NCI-H146 treated with DMSO at 0.1 percent for 48 hours (cell line): ENCODE measurements around the gene GOLGA6D.
A peak's percentile ranks its signal among the peaks of the same experiment; 100 is the strongest.
"Not testable (repeated sequence)": the region's sequence is repeated elsewhere in the genome, so short reads cannot be mapped to it uniquely, and the experiment has no call there.

Experiments
- DNase-seq: peaks from one replicate; lab custom pipeline; 2025; ENCODE audit not compliant: unreplicated experiment; lab: John Stamatoyannopoulos, UW

GOLGA6D gene

DNA sequence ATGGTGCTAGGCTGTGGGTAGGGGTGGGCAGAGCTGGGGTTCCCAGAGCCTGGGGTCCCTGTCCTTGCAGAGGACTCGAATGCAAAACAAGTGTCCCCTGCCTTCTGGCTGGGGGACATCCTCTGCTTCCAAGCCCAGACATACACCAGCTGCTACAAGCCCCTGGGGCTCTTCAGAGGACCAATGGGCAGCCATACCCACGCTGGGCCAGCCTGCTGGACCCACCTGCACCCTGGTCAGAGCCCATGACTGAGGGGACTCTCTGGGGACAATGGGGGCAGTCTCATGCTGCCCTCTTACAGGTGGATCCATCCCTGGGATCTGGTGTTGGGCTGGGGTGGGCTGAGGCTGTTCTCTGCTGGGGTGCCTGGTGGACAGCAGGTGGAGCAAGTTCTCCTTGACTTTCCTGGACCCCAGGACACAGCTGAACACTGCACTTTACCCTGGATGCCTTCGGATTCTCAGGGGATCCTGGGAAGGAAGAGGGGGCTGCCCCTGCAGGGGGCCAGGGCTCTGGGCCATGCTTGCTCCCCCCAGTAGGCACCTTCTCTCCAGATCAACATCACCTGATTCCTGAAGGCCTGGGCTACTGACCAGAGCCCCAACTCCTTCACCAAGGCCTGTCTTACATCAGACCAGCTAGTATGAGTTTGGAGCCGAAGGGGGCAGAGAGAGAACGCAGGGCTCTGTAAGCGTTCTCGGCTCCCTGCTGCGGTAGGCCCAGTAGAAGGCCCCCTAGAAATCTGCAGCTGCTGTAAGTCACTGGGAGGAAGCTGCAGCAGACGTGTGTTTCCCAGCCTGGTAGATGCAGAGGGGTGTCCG lies 46.1 kb downstream of the GOLGA6D start:
- DNase-seq: no peak

DNA sequence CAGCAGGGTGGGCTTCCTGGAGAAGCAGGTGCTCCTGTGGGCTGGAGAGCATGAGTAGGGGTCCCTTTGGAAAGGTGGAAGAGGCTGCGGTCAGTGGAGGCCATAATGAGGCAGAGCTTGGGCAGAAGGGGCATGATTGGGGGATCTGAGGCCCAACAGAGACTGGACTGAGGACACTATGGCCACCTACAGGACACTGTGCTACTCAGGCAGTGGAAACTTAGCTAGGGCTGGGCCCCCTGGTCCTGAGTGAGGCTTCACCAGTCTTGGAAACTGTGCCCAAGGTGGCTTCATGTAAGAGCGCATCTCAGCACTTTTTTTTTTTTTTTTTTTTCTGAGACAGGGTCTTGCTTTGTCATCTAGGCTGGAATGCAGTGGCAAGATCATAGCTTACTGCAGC lies 46.9 kb downstream of the GOLGA6D start:
- no peak for DNase-seq

DNA sequence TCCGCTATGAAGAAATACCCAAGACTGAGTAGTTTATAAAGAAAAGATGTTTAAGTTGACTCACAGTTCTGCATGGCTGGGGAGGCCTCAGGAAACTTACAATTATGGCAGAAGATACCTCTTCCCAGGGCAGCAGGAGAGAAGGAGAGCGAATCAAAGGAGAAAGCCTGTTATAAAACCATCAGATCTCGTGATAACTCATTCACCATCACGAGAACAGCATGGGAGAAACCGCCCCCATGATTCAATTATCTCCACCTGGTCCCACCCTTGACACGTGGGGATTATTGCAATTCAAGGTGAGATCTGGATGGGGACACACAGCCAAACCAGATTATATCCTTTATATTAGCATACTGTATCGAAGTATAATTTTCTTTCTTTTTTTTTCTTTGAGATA lies 49.5 kb downstream of the GOLGA6D start:
- not testable (repeated sequence) for DNase-seq

- DNase-seq: not testable (repeated sequence)
Measured at GRCh38 chr15:75333654-75334419, 51.2 kb downstream of the GOLGA6D start.

DNA sequence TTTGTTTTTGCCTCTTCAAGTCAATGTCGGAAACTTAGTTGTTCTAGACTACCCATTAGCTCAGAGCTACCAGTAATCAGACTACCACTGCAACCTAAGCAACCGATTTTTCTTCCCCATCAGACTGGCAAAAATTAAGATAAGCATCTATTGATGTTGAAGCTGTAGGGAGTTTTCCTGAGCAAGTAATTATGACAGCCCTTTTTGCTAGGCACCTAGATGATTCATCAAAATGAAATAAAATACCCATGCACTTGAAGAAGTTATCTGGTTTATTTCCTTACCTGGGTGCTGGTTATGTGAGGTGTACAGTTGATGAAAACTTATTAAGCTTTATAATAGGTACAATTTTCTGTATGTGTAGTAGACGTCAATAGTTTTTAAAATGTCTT lies 52.7 kb downstream of the GOLGA6D start:
- no peak for DNase-seq

DNA sequence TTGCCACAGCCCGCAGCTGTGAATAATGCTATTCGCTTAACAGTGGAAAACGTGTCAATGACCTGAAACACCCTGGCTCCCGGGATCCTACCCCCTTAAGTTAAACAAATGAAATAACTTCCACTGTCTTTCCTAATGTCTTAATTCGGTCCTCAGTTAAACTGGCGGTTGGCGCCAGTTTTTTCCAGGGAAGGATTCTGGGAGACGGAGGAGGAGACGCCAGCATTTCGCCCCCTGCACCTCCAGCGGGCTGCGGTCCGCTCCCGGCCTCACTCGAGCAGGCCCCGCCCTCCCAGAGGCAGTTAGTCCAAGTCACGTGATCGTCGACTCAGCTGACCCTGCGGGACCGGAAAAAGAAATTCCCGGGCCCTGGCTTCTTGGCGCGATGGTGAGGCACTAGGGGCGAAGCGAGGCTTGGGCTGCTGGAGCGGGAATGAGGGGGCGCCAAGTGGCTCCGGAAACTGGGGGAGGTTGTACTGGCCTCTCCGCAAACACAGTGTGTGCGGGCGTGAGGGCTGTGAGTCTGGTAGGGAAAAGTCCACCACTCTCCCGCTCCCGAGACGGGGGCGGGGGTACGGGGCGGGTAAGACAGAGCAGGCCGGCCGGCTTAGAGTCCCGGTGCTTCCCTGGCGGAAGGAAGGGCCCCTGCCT lies 53.2 kb downstream of the GOLGA6D start, which contains the start of gene COMMD4:
Gene COMMD4 (plus strand): TSS at position 359 of the 651 bp plus-strand sequence. CDS start 27 bp downstream, at position 386.
- DNase-seq: peak; percentile 64

- no peak for DNase-seq
Measured at GRCh38 chr15:75338661-75339240, 56.1 kb downstream of the GOLGA6D start.

DNA sequence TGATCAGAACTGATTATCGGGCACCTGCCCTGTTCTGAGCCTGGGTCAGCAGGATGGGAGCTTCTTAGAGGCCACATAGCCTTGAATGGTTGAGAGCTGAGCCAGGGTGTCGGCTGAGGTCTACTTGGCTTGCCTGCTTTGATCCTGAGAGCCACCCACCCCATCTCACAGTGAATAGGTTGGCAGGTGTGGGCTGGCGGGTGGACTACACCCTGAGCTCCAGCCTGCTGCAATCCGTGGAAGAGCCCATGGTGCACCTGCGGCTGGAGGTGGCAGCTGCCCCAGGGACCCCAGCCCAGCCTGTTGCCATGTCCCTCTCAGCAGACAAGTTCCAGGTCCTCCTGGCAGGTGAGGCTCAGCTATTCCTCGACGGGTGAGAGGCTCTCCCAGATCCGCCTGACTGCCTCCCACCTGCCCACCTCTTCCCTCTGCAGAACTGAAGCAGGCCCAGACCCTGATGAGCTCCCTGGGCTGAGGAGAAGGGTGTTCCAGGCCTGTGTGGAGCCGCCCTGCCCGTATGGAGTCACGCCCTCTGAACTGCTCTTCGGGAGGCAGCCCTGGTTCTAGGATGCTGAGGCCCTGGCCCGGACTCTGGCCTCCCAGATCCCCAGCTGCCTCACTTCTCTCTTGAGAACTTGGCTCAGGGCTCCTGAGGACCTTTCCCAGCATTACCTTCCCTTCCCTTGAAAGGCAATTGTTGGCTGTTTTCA lies 57.1 kb downstream of the GOLGA6D start:
- no peak for DNase-seq

GRCh38 chr15:75342221-75342620 lies 59.6 kb downstream of the GOLGA6D start:
- DNase-seq: no peak

DNA sequence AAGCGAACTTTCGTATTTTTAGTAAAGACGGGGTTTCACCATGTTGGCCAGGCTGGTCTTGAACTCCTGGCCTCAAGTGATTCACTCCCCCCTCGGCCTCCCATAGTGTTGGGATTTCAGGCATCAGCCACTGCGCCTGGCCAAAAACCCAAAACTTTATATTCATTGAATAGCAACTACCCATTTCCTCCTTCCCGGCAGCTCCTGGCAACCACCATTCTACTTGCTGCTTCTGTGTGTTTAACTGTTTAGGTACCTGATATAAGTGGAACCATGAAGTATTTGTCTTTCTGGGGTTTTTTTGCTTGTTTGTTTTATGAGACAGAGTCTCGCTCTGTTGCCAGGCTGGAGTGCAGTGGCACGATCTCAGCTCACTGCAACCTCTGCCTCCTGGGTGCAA lies 61.3 kb downstream of the GOLGA6D start:
- DNase-seq: not testable (repeated sequence)
